ENCODE data around the gene MTLN. TPM values are rescaled to one million over a fixed set of nuclear protein-coding genes. Genes with fewer than 3 reads are reported as not detected.
"Not testable (repeated sequence)": the region's sequence is repeated elsewhere in the genome, so short reads cannot be mapped to it uniquely, and the experiment has no call there.

MTLN gene, protein sequence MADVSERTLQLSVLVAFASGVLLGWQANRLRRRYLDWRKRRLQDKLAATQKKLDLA
- 16.9 to 61.5 TPM (median 34.8 TPM) in 3 replicates for polyA plus RNA-seq
- polyA plus RNA-seq (2011; ENCODE audit: low read depth): 11.2 TPM
- polyA plus RNA-seq (2011; cell fraction: cytosol; rRNA removed): 12.4 and 37.7 TPM in 2 replicates
- 14.0 and 14.7 TPM in 2 replicates for polyA plus RNA-seq (2011; cell fraction: nucleus; rRNA removed)
- polyA plus RNA-seq (2012; ENCODE audit: low replicate concordance): 40.4 and 56.7 TPM in 2 replicates
- polyA minus RNA-seq: 9.2 to 12.4 TPM (median 9.8 TPM) in 3 replicates
- polyA minus RNA-seq (2011; cell fraction: cytosol; rRNA and poly(A)+ RNA removed): 40.5 TPM
- polyA minus RNA-seq (2011; cell fraction: nucleus; rRNA and poly(A)+ RNA removed): 5.2 and 5.5 TPM in 2 replicates

DNA sequence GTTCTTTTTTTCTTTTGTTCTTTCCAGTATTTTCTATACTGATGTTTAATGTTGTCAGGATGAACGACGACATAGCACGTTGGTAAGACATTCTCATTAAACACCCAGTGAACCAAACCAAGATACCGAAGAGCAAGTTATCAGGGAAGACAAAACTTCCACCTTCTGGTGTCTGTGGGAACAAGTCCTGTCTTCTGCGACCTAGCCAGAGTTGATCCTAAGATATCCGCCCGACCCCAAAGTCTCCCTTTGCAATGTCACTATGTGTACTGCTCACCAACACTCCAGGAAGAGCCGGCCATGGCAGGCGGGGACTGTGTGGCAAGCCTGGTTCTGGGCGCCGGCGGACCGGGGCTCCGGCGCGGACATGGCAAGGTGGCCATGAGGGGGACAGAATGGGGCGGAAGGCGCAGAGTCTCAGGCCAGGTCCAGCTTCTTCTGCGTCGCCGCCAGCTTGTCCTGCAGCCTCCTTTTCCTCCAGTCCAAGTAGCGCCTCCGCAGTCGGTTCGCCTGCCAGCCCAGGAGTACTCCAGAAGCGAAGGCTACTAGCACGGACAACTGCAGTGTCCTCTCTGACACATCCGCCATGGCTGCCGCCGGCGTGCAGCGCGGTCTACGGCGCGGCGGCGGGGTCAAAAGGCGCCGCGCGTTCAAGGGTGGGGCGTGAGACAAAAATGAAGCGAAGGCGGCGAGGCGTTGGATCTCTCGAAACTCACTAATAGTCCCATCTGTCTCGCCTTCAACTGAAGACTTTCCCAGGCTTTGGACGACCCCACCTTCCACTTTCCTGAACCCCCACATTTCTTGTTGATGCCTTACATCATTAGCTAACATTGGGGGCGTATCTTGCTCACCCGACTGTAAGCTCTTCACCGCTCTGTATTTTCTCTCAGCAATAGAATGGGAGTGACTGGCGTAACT lies at the start of gene MTLN:
MTLN (minus strand) TSS at position 610 of the 921 bp plus-strand sequence; CDS start at position 588, 22 bp downstream.
- FAIRE-seq (peak; percentile 39), DNase-seq (ENCODE audit: low read depth, low spot score) (no peak)
- TF ChIP-seq, protein P1, sequence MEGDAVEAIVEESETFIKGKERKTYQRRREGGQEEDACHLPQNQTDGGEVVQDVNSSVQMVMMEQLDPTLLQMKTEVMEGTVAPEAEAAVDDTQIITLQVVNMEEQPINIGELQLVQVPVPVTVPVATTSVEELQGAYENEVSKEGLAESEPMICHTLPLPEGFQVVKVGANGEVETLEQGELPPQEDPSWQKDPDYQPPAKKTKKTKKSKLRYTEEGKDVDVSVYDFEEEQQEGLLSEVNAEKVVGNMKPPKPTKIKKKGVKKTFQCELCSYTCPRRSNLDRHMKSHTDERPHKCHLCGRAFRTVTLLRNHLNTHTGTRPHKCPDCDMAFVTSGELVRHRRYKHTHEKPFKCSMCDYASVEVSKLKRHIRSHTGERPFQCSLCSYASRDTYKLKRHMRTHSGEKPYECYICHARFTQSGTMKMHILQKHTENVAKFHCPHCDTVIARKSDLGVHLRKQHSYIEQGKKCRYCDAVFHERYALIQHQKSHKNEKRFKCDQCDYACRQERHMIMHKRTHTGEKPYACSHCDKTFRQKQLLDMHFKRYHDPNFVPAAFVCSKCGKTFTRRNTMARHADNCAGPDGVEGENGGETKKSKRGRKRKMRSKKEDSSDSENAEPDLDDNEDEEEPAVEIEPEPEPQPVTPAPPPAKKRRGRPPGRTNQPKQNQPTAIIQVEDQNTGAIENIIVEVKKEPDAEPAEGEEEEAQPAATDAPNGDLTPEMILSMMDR (optimal IDR thresholded peaks at IDR 0.05 in 1 of 3, IDR thresholded peaks at IDR 0.05 in 1 of 3, conservative IDR thresholded peaks at IDR 0.05 in 1 of 3; ENCODE audit: extremely low read depth in 1 of 3, insufficient read depth in 2 of 3, low read length in 3 of 3): no peak
- TF ChIP-seq EZH2 (IDR thresholded peaks at IDR 0.05; ENCODE audit: low read length): no peak
- Histone ChIP-seq H3K9me1 (ENCODE audit: control insufficient read depth, extremely low read depth, insufficient read depth, low read length) (no peaks in the 10 kb centered on the region), H3K27me3 (ENCODE audit: control insufficient read depth, extremely low read depth, insufficient read depth, low read length) (no peaks in the 10 kb centered on the region), H3K4me2 (ENCODE audit: control insufficient read depth, extremely low read depth, insufficient read depth, low read depth, low read length) (peak within 1 kb of the TSS; percentile 88), H2AFZ (ENCODE audit: control insufficient read depth, low read length) (peak within 1 kb of the TSS; percentile 92), H3K4me3 (ENCODE audit: control insufficient read depth in 2 of 3, extremely low read depth in 1 of 3, insufficient read depth in 2 of 3, low read depth in 1 of 3, low read length in 3 of 3) (peak within 1 kb of the TSS; percentile 80 to 89 (median 85)), H3K27ac (ENCODE audit: control insufficient read depth, insufficient read depth, low read length) (peak within 1 kb of the TSS; percentile 72), H4K20me1 (ENCODE audit: control insufficient read depth, extremely low read depth, insufficient read depth, low read length) (no peaks in the 10 kb centered on the region), H3K4me1 (ENCODE audit: control insufficient read depth, extremely low read depth, insufficient read depth, low read length) (peaks cover 4% of the 10 kb centered on the region), H3K9ac (ENCODE audit: control insufficient read depth, extremely low read depth, insufficient read depth, low read length) (peak within 1 kb of the TSS; percentile 84), H3K36me3 (ENCODE audit: control insufficient read depth in 2 of 2, extremely low read depth in 1 of 2, insufficient read depth in 2 of 2, low read length in 2 of 2) (peaks cover 2 to 7% of the 10 kb centered on the region in 2 experiments), H3K9me3 (ENCODE audit: control insufficient read depth, low read depth, low read length) (no peaks in the 10 kb centered on the region), H3K79me2 (ENCODE audit: control insufficient read depth, insufficient read depth, low read length) (peaks cover 13% of the 10 kb centered on the region)
- dilution Hi-C loops (cut with MboI; ENCODE audit: extremely low pct_ligation_motif_present, low sequenced_read_pairs): no loop called here

DNA sequence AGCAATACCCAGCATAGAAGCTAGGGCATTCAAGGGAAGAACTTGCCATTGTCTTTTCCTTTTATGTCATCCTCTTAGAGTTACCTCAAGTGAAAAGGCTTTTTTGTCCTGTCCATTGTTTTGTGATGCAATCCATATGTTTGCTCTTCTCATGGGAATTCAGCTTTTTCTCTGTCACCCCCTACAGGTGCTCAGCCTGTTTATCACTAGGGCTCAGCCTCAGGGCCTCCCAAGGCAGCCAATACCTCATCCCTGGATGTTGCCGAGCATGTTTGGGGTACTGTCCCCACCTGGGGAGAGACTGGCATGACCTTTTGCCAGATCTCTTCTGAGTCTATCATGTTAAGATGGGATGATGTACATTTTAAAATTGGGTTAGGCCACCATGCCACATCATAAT lies 49.6 kb upstream of the MTLN start:
- H3K27ac ChIP-seq (ENCODE audit: control insufficient read depth, insufficient read depth, low read length); DNase-seq (ENCODE audit: low read depth, low spot score); FAIRE-seq; H3K9me3 ChIP-seq (ENCODE audit: control insufficient read depth, low read depth, low read length); H3K4me2 ChIP-seq (ENCODE audit: control insufficient read depth, extremely low read depth, insufficient read depth, low read depth, low read length); H2AFZ ChIP-seq (ENCODE audit: control insufficient read depth, low read length); H3K9me1 ChIP-seq (ENCODE audit: control insufficient read depth, extremely low read depth, insufficient read depth, low read length); dilution Hi-C loops (cut with MboI; ENCODE audit: extremely low pct_ligation_motif_present, low sequenced_read_pairs); H3K4me3 ChIP-seq (ENCODE audit: control insufficient read depth in 2 of 3, extremely low read depth in 1 of 3, insufficient read depth in 2 of 3, low read depth in 1 of 3, low read length in 3 of 3); H3K9ac ChIP-seq (ENCODE audit: control insufficient read depth, extremely low read depth, insufficient read depth, low read length); H3K4me1 ChIP-seq (ENCODE audit: control insufficient read depth, extremely low read depth, insufficient read depth, low read length); H3K27me3 ChIP-seq (ENCODE audit: control insufficient read depth, extremely low read depth, insufficient read depth, low read length); H4K20me1 ChIP-seq (ENCODE audit: control insufficient read depth, extremely low read depth, insufficient read depth, low read length); H3K36me3 ChIP-seq (ENCODE audit: control insufficient read depth in 2 of 2, extremely low read depth in 1 of 2, insufficient read depth in 2 of 2, low read length in 2 of 2); H3K79me2 ChIP-seq (ENCODE audit: control insufficient read depth, insufficient read depth, low read length): not testable (repeated sequence)

DNA sequence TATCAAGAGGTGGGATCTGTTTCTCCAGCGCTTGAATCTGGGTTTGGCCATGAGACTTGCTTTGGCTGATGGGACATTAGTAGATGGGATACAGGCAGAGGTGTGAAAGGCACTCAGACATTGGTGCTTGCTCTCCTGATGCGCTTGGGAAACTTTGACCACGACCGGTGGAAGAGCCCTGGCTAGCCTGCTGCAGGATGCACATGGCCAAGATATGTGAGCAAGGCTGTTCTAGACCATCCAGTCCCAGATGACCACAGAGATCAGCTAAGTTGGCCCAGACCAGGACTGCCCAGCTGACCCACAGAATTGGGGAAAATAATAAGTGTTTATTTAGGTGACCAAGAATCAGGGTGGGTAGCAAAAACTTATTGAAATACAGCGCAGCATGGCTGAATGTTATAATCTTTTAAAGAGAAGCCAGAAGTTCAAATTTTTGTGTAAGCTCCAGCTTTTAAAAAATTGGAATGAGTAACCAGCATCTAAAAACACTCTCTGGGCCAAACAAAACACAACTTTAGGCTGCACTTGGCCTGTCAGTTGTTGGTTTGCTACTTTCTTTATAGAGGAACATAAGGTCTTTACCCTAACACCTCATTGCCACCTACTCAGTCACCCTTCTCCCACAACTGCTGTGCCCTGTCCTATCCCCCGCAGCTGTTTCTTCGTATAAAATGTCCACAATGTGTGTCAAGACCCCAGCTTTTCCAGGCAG lies 35.9 kb upstream of the MTLN start:
- H3K4me3 ChIP-seq (ENCODE audit: control insufficient read depth in 2 of 3, extremely low read depth in 1 of 3, insufficient read depth in 2 of 3, low read depth in 1 of 3, low read length in 3 of 3); FAIRE-seq; DNase-seq (ENCODE audit: low read depth, low spot score); H3K27ac ChIP-seq (ENCODE audit: control insufficient read depth, insufficient read depth, low read length); H3K4me1 ChIP-seq (ENCODE audit: control insufficient read depth, extremely low read depth, insufficient read depth, low read length); H3K9ac ChIP-seq (ENCODE audit: control insufficient read depth, extremely low read depth, insufficient read depth, low read length); H2AFZ ChIP-seq (ENCODE audit: control insufficient read depth, low read length); H3K79me2 ChIP-seq (ENCODE audit: control insufficient read depth, insufficient read depth, low read length); dilution Hi-C loops (cut with MboI; ENCODE audit: extremely low pct_ligation_motif_present, low sequenced_read_pairs); H3K27me3 ChIP-seq (ENCODE audit: control insufficient read depth, extremely low read depth, insufficient read depth, low read length); H3K9me3 ChIP-seq (ENCODE audit: control insufficient read depth, low read depth, low read length); H3K36me3 ChIP-seq (ENCODE audit: control insufficient read depth in 2 of 2, extremely low read depth in 1 of 2, insufficient read depth in 2 of 2, low read length in 2 of 2); H4K20me1 ChIP-seq (ENCODE audit: control insufficient read depth, extremely low read depth, insufficient read depth, low read length); H3K9me1 ChIP-seq (ENCODE audit: control insufficient read depth, extremely low read depth, insufficient read depth, low read length); H3K4me2 ChIP-seq (ENCODE audit: control insufficient read depth, extremely low read depth, insufficient read depth, low read depth, low read length): not testable (repeated sequence)
